Cardiac muscle cell (in vitro differentiated cells and primary cell): ENCODE measurements around the gene PLPP3. TPM values are rescaled to one million over a fixed set of nuclear protein-coding genes. Genes with fewer than 3 reads are reported as not detected.

Experiments used
- DNase-seq, 2 donors: peaks; one replicate each; pipeline versions ENCODE4 v3.0.0 to v3.0.0-alpha.2; 2010 to 2017; ENCODE audit warnings: low read depth in 1 of 2, low spot score in 1 of 2
- H3K27ac ChIP-seq: fragments of 200-600 bp; sonication (generic); 2 replicates; pipeline ENCODE4 v1.5.1; 2016
- H3K27me3 ChIP-seq: fragments of 200-600 bp; sonication (generic); 2 replicates; pipeline ENCODE4 v1.6.0; 2016; ENCODE audit warnings: control low read depth
- H3K36me3 ChIP-seq: fragments of 200-600 bp; sonication (generic); 2 replicates; pipeline ENCODE4 v1.5.1; 2016; ENCODE audit warnings: control low read depth
- H3K4me1 ChIP-seq: fragments of 200-600 bp; sonication (generic); 2 replicates; pipeline ENCODE4 v1.8.1; 2017; ENCODE audit warnings: low read depth, mild to moderate bottlenecking, mixed run types
- H3K4me3 ChIP-seq: fragments of 200-600 bp; sonication (generic); 2 replicates; pipeline ENCODE4 v1.5.1; 2016; ENCODE audit warnings: mild to moderate bottlenecking
- H3K9me3 ChIP-seq: fragments of 200-600 bp; sonication (generic); 2 replicates; pipeline ENCODE4 v1.5.1; 2017; ENCODE audit warnings: low read depth, mild to moderate bottlenecking, control low read depth
- polyA plus RNA-seq: library from polyadenylated mRNA; unstranded; fragments of >200 nt; fragmentation: Nextera tagmentation; extraction: Ambion mirVana; gene quantifications from 2 replicates; pipeline ENCODE4 v1.2.1, GENCODE V29; 2016
- total RNA-seq: library from RNA; depleted of rRNA; stranded (reverse); fragments of >200 nt; gene quantifications from 2 replicates; pipeline ENCODE4 v1.2.3, GENCODE V29; 2016
- TF ChIP-seq, protein P1 (sequence below): IDR thresholded peaks from 2 replicates; pipeline ENCODE4 v1.5.1; 2012; ENCODE audit warnings: low read depth, mild to moderate bottlenecking, low read length

The PLPP3 gene
- total and polyA plus RNA-seq, 2 experiments from 2014 or later: 41.4 to 58.2 TPM

DNA sequence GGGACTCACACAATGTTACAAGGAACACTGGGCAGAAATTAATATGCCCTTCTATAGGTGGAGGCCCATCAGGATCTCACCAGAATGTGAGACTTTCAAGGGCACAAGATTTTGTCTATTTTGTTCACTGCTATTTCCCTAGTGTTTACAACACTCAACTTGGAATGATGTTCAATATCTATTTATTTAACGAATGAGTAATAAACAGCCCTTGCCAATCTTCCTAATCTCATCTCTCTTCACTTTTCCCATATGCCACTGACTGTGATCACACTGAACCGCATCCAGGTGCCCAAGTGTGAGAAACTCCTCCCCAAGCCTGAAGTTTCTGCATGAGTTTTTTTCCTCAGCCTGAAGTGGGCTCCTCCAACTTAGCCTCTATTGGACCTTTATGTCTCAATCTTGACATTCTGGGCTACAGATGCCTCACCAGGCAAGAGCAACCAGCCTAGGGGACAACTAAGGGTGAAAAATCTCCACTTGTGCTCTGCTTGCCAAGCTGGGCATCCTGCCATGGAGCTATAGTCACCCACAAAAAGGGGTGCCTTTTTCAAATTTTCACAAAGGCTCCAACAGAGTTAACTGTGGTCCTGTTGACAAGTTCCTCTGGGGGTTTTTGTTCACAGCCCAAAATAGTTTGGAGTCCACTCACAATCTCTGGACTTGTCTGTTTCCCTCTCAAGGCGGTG lies 105.6 kb downstream of the PLPP3 start:
- Histone ChIP-seq H3K9me3 (no peaks in the 10 kb centered on the region), H3K36me3 (no peaks in the 10 kb centered on the region), H3K27me3 (peaks cover 4% of the 10 kb centered on the region), H3K4me3 (no peak overlapping the region), H3K27ac (no peak overlapping the region), H3K4me1 (peaks cover 8% of the 10 kb centered on the region)
- TF ChIP-seq, protein P1, sequence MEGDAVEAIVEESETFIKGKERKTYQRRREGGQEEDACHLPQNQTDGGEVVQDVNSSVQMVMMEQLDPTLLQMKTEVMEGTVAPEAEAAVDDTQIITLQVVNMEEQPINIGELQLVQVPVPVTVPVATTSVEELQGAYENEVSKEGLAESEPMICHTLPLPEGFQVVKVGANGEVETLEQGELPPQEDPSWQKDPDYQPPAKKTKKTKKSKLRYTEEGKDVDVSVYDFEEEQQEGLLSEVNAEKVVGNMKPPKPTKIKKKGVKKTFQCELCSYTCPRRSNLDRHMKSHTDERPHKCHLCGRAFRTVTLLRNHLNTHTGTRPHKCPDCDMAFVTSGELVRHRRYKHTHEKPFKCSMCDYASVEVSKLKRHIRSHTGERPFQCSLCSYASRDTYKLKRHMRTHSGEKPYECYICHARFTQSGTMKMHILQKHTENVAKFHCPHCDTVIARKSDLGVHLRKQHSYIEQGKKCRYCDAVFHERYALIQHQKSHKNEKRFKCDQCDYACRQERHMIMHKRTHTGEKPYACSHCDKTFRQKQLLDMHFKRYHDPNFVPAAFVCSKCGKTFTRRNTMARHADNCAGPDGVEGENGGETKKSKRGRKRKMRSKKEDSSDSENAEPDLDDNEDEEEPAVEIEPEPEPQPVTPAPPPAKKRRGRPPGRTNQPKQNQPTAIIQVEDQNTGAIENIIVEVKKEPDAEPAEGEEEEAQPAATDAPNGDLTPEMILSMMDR: no peak
- DNase-seq: no peak

DNA sequence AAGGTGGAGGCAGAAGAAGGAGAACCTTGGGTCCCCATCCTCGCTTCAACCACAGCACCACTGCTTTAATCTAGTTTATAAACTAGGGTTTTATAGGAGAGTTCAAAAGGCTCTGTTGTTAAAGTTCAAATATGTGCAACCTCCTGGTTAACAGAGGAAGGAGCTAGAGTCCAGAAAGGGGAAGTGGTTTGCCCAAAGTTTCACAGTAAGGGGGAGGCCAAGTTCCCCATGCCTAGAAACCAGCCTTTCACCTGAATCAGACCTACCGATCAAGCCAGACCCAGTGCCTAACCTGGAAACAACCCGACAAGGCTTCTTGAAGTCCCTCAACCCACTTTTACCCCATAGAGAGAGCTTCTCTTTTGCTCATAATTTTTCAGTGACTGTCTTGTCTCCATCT lies 106.5 kb downstream of the PLPP3 start:
- H3K36me3 ChIP-seq: no peaks in the 10 kb centered on the region
- no peaks in the 10 kb centered on the region for H3K9me3 ChIP-seq
- TF ChIP-seq, protein P1: no peak
- H3K4me1 ChIP-seq: peaks cover 12% of the 10 kb centered on the region
- no peaks in the 10 kb centered on the region for H3K27me3 ChIP-seq
- no peak for DNase-seq
- H3K27ac ChIP-seq: no peak overlapping the region
- H3K4me3 ChIP-seq: no peak overlapping the region

DNA sequence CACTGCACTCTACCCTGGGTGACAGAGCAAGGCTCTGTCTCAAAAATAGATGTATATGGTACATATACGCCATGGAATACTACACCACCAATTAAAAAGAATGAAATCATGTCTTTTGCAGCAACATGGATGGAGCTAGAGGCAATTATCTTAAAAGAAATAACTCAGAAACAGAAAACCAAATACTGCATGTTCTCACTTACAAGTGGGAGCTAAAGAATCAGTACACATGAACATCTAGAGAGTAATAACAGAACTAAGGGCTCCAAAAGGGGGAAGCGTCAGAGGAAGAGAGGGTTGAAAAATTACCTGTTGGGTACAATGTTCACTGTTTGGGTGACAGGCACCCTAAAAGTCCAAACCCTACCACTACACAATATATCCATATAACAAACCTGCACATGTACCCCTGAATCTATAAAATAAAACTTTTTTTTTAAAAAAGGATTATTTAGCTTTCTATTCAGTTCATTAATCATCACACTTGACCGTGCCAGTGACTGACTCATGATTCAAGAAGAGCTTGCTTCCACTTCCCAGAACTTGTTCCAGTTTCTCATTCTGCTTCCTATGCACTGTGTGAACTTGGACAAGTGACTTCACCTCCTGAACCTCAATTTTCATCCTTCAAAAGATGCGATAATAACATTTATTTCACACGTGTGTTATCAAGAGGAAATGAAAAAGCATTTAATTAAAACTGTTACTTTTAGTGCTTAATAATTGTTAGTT lies 109.6 kb downstream of the PLPP3 start:
- Histone ChIP-seq H3K4me3 (no peak overlapping the region), H3K4me1 (peaks cover 19% of the 10 kb centered on the region), H3K9me3 (no peaks in the 10 kb centered on the region), H3K27me3 (no peaks in the 10 kb centered on the region), H3K36me3 (no peaks in the 10 kb centered on the region), H3K27ac (no peak overlapping the region)
- TF ChIP-seq, protein P1: no peak
- DNase-seq: peak in 1 of 2 donors; percentile 63

DNA sequence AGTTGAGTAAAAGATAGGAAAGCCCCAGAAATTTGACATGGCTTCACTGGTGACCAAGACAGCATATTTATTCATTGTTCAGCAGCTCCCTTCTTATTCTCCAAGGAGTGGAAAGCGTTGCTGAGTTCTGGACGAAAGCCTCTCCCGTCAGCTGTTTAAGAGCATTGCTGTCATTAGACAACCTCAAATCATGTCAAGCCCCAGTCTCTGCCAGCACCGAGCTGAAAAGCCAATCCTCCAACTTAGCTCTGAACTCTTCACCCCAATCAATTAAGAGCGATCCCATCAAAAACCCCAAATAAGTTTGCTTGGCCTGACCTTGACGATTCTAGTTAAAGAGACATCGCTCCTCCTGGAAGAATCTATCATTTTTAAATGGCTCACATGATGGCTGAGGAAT lies 110.8 kb downstream of the PLPP3 start:
- H3K9me3 ChIP-seq: no peaks in the 10 kb centered on the region
- no peak overlapping the region for H3K4me3 ChIP-seq
- TF ChIP-seq, protein P1: no peak
- H3K36me3 ChIP-seq: no peaks in the 10 kb centered on the region
- DNase-seq: peak in 1 of 2 donors; percentile 30
- H3K27me3 ChIP-seq: no peaks in the 10 kb centered on the region
- H3K27ac ChIP-seq: peak overlapping the region; percentile 15
- peaks cover 19% of the 10 kb centered on the region for H3K4me1 ChIP-seq

DNA sequence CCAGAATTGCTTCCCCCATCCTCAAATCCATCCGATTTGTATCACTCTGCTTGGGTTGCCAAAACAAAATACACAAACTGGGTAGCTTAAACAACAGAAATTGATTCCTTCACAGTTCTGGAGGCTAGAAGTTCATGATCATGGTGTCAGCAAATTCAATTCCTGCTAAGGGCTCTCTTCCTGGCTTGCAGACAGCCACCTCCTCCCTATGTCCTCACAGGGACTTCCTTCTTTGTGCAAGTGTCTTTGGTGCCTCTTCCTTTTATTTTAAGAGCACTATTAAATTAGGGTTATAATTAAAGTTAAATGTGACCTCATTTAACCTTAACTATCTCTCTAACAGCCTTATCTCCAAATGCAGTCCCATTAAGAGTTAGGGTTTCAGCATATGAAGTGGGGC lies 112.8 kb downstream of the PLPP3 start:
- TF ChIP-seq, protein P1: no peak
- Histone ChIP-seq H3K36me3 (no peaks in the 10 kb centered on the region), H3K27ac (no peak overlapping the region), H3K4me3 (no peak overlapping the region), H3K4me1 (peaks cover 22% of the 10 kb centered on the region), H3K27me3 (no peaks in the 10 kb centered on the region), H3K9me3 (no peaks in the 10 kb centered on the region)
- no peak for DNase-seq
